CD4-positive, alpha-beta T cell treated with Interleukin-10 for 1 hour (primary cell): ENCODE data around the gene CIC.

Experiments
- DNase-seq: peaks from one replicate; pipeline ENCODE4 v3.0.0-alpha.2; 2020

Gene CIC

GRCh38 chr19:42290136-42290522 lies 21.1 kb downstream of the CIC start:
- no peak for DNase-seq

DNA sequence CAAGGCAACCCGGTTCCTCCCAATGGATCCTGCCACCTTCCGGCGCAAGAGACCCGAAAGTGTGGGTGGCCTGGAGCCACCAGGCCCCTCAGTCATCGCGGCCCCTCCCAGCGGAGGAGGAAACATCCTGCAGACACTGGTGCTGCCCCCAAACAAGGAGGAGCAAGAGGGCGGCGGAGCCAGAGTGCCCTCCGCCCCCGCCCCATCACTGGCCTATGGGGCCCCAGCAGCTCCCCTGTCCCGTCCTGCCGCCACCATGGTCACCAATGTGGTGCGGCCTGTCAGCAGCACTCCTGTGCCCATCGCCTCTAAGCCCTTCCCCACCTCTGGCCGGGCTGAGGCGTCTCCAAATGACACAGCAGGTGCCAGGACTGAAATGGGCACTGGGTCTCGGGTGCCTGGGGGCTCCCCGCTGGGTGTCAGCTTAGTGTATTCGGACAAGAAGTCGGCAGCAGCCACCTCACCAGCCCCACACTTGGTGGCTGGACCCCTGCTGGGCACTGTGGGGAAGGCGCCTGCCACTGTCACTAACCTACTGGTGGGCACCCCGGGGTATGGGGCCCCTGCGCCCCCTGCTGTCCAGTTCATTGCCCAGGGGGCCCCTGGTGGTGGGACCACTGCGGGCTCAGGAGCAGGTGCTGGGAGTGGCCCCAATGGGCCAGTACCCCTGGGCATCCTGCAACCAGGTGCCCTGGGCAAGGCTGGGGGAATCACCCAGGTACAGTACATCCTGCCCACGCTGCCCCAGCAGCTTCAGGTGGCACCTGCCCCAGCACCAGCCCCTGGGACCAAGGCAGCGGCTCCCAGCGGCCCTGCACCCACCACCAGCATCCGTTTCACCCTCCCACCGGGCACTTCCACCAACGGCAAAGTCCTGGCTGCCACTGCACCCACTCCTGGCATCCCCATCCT lies 21.7 kb downstream of the CIC start:
- peak; percentile 71 for DNase-seq

DNA sequence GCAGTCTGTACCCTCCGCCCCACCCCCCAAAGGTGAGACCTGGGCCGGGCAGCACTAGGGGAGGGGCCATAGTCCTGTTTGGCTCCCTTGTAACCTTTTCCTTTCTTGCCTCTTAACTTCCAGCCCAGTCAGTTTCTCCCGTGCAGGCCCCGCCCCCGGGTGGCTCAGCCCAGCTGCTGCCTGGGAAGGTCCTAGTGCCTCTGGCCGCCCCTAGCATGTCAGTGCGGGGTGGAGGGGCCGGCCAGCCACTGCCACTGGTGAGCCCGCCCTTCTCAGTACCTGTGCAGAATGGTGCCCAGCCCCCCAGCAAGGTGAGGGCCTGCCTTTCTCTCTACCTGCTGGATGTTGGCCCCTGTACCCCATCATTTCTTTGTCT lies 22.4 kb downstream of the CIC start:
- DNase-seq: no peak

- no peak for DNase-seq
Measured at GRCh38 chr19:42292042-42292960, 23.2 kb downstream of the CIC start.

GRCh38 chr19:42292963-42293362 lies 23.9 kb downstream of the CIC start:
- no peak for DNase-seq

GRCh38 chr19:42293540-42293939 lies 24.5 kb downstream of the CIC start:
- no peak for DNase-seq

DNA sequence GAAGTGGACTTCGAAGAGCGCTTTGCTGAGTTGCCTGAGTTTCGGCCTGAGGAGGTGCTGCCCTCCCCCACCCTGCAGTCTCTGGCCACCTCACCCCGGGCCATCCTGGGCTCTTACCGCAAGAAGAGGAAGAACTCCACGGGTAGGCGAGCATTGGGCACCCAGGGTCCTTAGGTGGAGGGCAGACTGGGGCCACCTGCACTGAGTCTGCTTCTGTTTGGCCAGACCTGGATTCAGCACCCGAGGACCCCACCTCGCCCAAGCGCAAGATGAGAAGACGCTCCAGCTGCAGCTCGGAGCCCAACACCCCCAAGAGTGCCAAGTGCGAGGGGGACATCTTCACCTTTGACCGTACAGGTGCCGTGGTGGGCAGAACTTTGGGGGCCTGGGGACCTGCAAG lies 24.9 kb downstream of the CIC start:
- DNase-seq: no peak

DNA sequence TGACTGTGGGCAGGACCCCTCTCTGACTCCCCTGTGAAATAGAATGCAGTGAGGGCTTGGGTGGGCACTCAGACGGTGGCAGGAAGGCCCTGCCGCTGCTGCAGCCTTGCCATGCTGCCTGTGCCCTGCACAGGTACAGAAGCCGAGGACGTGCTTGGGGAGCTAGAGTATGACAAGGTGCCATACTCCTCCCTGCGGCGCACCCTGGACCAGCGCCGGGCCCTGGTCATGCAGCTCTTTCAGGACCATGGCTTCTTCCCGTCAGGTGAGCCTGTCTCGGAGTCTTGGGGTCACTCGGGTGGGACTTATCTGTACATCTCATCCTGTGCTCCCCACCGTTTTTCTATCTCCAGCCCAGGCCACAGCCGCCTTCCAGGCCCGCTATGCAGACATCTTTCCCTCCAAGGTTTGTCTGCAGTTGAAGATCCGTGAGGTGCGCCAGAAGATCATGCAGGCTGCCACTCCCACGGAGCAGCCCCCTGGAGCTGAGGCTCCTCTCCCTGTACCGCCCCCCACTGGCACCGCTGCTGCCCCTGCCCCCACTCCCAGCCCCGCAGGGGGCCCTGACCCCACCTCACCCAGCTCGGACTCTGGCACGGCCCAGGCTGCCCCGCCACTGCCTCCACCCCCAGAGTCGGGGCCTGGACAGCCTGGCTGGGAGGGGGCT lies 25.6 kb downstream of the CIC start:
- DNase-seq: no peak

GRCh38 chr19:42295342-42295741 lies 26.3 kb downstream of the CIC start:
- no peak for DNase-seq

GRCh38 chr19:42295831-42296525 lies 26.9 kb downstream of the CIC start:
- peak; percentile 90 for DNase-seq

GRCh38 chr19:42297039-42297438 lies 28.0 kb downstream of the CIC start:
- DNase-seq: no peak

DNA sequence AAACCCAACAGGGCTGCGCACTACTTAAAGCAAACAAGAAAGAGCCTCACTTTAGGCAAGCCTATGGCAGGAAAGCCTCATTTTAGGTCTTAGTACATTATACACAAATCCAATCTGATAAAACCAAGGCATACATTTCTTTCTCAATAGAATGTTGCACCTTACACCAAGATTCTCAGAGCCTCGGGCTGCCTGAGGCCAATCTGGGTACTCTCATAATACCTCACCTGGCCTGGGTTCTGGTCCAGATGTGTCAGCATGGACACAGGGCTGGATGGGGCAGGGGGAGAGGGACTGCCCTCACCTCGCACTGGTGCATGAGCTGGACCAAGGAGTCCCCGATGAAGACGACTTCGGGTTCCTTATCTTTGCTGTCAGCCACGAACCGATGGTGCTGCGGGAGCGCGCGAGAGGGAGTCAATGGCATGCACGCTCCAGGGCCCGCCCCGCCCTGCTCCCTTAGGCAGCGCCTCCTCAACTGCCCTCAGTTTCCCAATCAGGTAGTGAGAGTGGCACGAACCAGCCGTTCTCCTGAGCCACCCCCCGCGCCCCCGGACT lies 32.7 kb downstream of the CIC start, which contains the start of gene PRR19:
TSS of gene PRR19 (plus strand) at position 487 of the 558 bp plus-strand sequence. CDS start 7,453 bp downstream, outside the sequence.
- no peak for DNase-seq

- DNase-seq: no peak
Measured at GRCh38 chr19:42303101-42303464, 34.0 kb downstream of the CIC start.

- no peak for DNase-seq
Measured at GRCh38 chr19:42303876-42304275, 34.8 kb downstream of the CIC start.

- no peak for DNase-seq
Measured at GRCh38 chr19:42306646-42307045, 37.6 kb downstream of the CIC start.

DNA sequence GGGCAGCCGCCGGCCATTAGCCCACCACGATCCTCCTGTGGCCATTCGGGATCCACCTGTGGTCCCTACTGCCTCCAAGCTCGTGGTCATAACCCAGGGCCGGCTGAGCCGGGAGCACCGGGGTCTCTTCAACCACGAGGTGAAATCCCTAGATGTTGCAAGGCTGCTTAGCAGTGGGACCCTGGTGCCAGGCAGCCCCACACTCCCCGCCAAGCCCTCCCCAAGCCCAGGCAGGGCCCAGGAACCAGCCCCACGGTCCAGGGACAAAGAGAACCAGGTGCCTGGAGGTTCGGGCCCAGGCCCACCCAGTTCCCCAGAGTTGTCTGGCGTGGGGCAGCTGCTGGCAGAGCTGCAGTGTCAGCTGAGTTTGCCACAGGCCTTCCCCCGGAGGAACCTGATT lies 40.6 kb downstream of the CIC start:
- DNase-seq: no peak

DNA sequence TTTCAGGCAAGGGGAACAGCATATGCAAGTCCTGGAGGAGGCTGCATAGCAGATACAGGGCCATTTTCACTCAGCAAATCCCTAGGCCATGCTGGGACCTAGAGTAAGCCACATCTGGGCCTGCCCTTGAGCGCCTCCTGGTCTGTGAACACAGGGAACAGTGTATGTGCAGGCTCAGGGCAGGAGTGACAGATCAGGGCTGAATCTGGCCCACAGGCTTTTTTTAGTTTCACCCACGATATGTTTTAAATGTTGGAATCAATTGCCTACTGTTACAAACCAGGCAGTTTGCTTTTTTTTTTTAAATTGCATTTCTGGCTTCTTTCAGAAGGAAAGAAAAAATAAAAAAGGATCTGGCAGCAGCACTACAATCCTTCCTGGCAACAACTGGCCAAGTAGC lies 42.6 kb downstream of the CIC start:
- no peak for DNase-seq

DNA sequence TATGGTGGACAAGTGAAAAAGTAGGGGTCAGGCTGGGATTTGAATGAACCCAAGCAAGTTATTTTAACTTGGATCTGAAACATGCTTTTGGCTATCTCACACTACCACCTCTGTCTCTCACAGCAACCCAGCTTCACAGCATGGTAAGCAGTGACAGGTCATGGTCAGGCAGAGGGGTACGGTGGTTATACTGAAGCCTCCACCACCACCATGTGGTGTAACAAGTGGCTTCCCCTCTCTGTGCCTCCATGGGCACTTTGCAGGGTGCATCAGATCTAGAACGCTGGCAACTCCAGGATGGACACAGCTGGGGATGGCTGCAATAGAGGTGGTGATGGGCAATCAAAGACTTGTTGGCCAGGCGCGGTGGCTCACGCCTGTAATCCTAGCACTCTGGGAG lies 43.3 kb downstream of the CIC start:
- DNase-seq: no peak

- peak; percentile 28 for DNase-seq
Measured at GRCh38 chr19:42313096-42313839, 44.2 kb downstream of the CIC start, which contains the start of gene TMEM145. TMEM145 (plus strand) TSS chr19:42313309; CDS start chr19:42313377, 68 bp downstream.

DNA sequence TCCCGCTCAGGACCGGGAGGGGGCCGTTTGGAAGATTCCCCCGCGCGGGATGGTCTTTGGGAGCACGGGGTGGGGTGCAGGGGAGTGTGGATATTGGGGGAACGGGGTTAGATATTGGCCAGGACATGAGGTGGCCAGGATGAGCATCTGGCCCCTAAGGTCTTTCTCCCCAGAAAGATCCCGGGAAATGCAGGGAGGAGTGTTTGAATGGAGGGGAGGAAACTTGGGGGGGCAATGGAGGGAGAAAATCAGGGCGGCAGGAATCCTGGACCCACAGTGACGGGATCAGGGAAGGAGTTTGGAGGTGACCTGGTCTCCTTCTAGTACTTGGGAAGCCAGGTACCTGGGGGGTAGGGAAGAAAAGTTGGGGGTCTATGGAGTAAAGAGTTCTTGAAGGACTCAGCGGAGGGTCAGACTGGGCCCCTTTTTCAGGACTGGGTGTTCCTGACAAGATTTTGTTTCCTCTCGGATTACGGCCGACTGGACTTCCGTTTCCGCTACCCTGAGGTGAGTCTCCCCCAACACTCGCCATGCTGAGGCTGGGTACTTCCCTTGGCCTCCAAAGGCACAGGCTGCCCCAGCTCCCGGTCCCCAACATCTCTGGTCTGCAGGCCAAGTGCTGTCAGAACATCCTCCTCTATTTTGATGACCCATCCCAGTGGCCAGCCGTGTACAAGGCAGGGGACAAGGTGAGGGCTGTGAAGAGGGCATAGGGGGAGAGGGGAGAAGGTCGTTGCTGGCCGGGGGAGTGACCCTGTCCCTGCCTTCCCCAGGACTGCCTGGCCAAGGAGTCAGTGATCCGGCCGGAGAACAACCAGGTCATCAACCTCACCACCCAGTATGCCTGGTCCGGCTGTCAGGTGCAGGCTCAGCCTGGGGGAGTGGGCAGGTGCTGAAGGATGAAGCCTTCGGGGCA lies 45.0 kb downstream of the CIC start:
- DNase-seq: no peak
